ENCODE results near the gene PTPRN2. TPM values are rescaled to one million over a fixed set of nuclear protein-coding genes. Genes with fewer than 3 reads are reported as not detected.
A peak's percentile ranks its signal among the peaks of the same experiment; 100 is the strongest.

Gene PTPRN2
- polyA plus RNA-seq, 1 of the 3 experiments (the other 2 are of a cell fraction) = 4.0 TPM

DNA sequence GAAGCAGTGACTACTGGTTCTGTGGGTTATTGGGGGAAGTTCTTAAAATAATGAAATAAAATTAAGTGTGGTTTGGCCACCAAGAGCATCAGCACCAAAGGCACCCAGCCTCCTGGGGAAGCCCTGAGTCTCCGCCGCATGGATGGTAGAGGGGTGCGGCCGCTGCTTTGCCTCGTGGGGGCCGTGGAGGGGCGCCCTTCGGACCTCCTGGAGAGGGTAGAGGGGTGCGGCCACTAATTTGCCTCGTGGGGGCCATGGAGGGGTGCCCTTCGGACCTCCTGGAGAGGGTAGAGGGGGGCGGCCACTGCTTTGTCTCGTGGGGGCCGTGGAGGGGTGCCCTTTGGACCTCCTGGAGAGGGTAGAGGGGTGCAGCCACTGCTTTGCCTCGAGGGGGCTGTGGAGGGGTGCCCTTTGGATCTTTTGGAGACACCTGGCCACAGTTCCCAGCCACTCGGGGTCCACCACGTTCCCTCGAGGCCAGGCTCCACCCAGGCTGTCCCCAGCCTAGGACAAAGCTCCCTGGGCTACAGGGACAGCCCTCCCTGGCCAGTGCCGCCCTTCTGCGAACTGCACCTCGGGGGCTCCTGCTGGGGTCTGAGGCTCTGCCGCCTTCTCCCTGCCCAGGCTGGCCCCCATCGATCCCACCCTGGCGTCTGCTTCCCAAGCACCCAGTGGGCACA, 535.1 kb downstream of the PTPRN2 start:
- Histone ChIP-seq H3K9ac (no peak overlapping the region), H3F3A (replicated peaks; ENCODE audit: insufficient read depth) (no peaks in the 10 kb centered on the region), H3K4me3 (ENCODE audit: low read depth in 2 of 2, low read length in 1 of 2) (no peak overlapping the region), H3K27ac (ENCODE audit: low read depth in 2 of 2, low read length in 1 of 2) (no peak overlapping the region; a peak in 1 of 4 replicates), H3K79me2 (ENCODE audit: insufficient read depth) (no peaks in the 10 kb centered on the region), H3K36me3 (replicated peaks in 1 of 2; ENCODE audit: control insufficient read depth in 1 of 2, insufficient read depth in 2 of 2, low read length in 1 of 2) (no peaks in the 10 kb centered on the region), H3K9me3 (peaks cover 4% of the 10 kb centered on the region; the same call in 1 of the 2 replicates), H2AFZ (ENCODE audit: low read depth) (no peak overlapping the region), H3K4me1 (ENCODE audit: control insufficient read depth in 1 of 2, insufficient read depth in 2 of 2, low read depth in 1 of 2, low read length in 1 of 2) (peaks cover 0 to 18% of the 10 kb centered on the region in 2 experiments; a peak in 1 of 4 replicates), H4K20me1 (ENCODE audit: insufficient read depth) (no peaks in the 10 kb centered on the region), H3K4me2 (no peak overlapping the region), H3K27me3 (ENCODE audit: insufficient read depth) (no peaks in the 10 kb centered on the region), H3K9me2 (no peaks in the 10 kb centered on the region)
- 49% methylated on average over 21 of the region's 24 CpGs for WGBS (ENCODE audit: low lambda C conversion rate)
- ChIA-PET CTCF (interaction anchor here (0.7 kb wide), 1 partner anchor 355 kb away, joined by 3 read pairs; no protein-coding TSS in a partner anchor), POLR2A (no interaction called here)
- no peak for DNase-seq
- TF ChIP-seq RXRA (IDR thresholded peaks at IDR 0.05; ENCODE audit: borderline replicate concordance, low read depth) = no peak
- no peak for TF ChIP-seq ELF1 (IDR thresholded peaks at IDR 0.05)
- TF ChIP-seq POLR2AphosphoS5 (IDR thresholded peaks at IDR 0.05; ENCODE audit: low read depth, low read length) = no peak
- TF ChIP-seq SIN3A (IDR thresholded peaks at IDR 0.05; ENCODE audit: borderline replicate concordance, low read depth, low read length) = no peak
- TF ChIP-seq NRF1 (IDR thresholded peaks at IDR 0.05; ENCODE audit: low read depth, low read length) = no peak
- TF ChIP-seq CHD2 (IDR thresholded peaks at IDR 0.05; ENCODE audit: low read length, partially characterized antibody) = no peak
- TF ChIP-seq GATA2 (CRISPR knock-in tag; IDR thresholded peaks at IDR 0.05) = no peak
- no peak for TF ChIP-seq JUND (IDR thresholded peaks at IDR 0.05)
- no peak for TF ChIP-seq MEF2A (IDR thresholded peaks at IDR 0.05; ENCODE audit: borderline replicate concordance, low read depth)

DNA sequence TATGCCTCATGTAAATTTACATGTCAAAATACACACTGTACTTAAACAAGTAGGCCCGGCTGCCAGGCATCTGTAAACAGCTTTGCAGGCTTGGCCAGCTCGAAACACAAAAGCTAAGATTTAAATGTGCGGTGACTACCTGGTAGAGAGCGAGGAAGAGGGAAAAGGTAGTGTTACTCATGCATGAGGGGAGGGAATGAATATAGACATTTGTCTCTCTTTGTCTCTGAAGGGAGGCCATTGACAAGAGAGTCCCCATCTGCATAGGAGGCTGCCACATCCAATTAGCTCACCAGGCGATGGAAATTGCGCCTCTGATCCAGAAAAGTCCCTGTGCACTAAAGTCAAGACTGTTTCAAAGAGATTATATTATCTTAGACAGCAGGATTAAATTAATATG, 535.8 kb downstream of the PTPRN2 start:
- Histone ChIP-seq H3K27ac (ENCODE audit: low read depth in 2 of 2, low read length in 1 of 2) (peak overlapping the region in 1 of 2 experiments; percentile 31; a peak in 1 of 4 replicates), H3K27me3 (ENCODE audit: insufficient read depth) (no peaks in the 10 kb centered on the region), H3F3A (replicated peaks; ENCODE audit: insufficient read depth) (no peaks in the 10 kb centered on the region), H3K9me3 (peaks cover 4% of the 10 kb centered on the region; the same call in 1 of the 2 replicates), H3K9me2 (no peaks in the 10 kb centered on the region), H3K4me3 (ENCODE audit: low read depth in 2 of 2, low read length in 1 of 2) (no peak overlapping the region), H3K4me1 (ENCODE audit: control insufficient read depth in 1 of 2, insufficient read depth in 2 of 2, low read depth in 1 of 2, low read length in 1 of 2) (peaks cover 0 to 18% of the 10 kb centered on the region in 2 experiments; a peak in 1 of 4 replicates), H2AFZ (ENCODE audit: low read depth) (no peak overlapping the region), H3K9ac (no peak overlapping the region), H3K36me3 (replicated peaks in 1 of 2; ENCODE audit: control insufficient read depth in 1 of 2, insufficient read depth in 2 of 2, low read length in 1 of 2) (no peaks in the 10 kb centered on the region), H3K79me2 (ENCODE audit: insufficient read depth) (no peaks in the 10 kb centered on the region), H3K4me2 (no peak overlapping the region), H4K20me1 (ENCODE audit: insufficient read depth) (no peaks in the 10 kb centered on the region)
- DNase-seq = no peak
- CTCF ChIA-PET = interaction anchor here (0.9 to 1.6 kb wide), 5 partner anchors 10 to 302 kb away, joined by 3 to 11 read pairs (median 3); no protein-coding TSS in a partner anchor
- 25% methylated on average over 6 of the region's 6 CpGs for WGBS (ENCODE audit: low lambda C conversion rate)
- POLR2A ChIA-PET = no interaction called here
- TF ChIP-seq TAF1 (IDR thresholded peaks at IDR 0.05; ENCODE audit: borderline replicate concordance, low read depth, low read length) = no peak
- TF ChIP-seq, protein P1, sequence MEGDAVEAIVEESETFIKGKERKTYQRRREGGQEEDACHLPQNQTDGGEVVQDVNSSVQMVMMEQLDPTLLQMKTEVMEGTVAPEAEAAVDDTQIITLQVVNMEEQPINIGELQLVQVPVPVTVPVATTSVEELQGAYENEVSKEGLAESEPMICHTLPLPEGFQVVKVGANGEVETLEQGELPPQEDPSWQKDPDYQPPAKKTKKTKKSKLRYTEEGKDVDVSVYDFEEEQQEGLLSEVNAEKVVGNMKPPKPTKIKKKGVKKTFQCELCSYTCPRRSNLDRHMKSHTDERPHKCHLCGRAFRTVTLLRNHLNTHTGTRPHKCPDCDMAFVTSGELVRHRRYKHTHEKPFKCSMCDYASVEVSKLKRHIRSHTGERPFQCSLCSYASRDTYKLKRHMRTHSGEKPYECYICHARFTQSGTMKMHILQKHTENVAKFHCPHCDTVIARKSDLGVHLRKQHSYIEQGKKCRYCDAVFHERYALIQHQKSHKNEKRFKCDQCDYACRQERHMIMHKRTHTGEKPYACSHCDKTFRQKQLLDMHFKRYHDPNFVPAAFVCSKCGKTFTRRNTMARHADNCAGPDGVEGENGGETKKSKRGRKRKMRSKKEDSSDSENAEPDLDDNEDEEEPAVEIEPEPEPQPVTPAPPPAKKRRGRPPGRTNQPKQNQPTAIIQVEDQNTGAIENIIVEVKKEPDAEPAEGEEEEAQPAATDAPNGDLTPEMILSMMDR (IDR thresholded peaks at IDR 0.05) = no peak
- no peak for TF ChIP-seq SMC3 (IDR thresholded peaks at IDR 0.05; ENCODE audit: low read depth, low read length)
- no peak for TF ChIP-seq GATA2 (CRISPR knock-in tag; IDR thresholded peaks at IDR 0.05)
- TF ChIP-seq TCF12 (IDR thresholded peaks at IDR 0.05) = no peak
- TF ChIP-seq JUND (IDR thresholded peaks at IDR 0.05) = no peak
- TF ChIP-seq MXI1 (IDR thresholded peaks at IDR 0.05; ENCODE audit: low read depth, low read length) = no peak
- no peak for TF ChIP-seq FOSL2 (IDR thresholded peaks at IDR 0.05; ENCODE audit: borderline replicate concordance, low read depth)
- TF ChIP-seq, protein P2, sequence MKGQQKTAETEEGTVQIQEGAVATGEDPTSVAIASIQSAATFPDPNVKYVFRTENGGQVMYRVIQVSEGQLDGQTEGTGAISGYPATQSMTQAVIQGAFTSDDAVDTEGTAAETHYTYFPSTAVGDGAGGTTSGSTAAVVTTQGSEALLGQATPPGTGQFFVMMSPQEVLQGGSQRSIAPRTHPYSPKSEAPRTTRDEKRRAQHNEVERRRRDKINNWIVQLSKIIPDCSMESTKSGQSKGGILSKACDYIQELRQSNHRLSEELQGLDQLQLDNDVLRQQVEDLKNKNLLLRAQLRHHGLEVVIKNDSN (IDR thresholded peaks at IDR 0.05; ENCODE audit: borderline replicate concordance, low read depth) = no peak
- no peak for TF ChIP-seq GABPA (IDR thresholded peaks at IDR 0.05; ENCODE audit: low read depth)
- TF ChIP-seq, protein P3, sequence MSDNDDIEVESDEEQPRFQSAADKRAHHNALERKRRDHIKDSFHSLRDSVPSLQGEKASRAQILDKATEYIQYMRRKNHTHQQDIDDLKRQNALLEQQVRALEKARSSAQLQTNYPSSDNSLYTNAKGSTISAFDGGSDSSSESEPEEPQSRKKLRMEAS (IDR thresholded peaks at IDR 0.05; ENCODE audit: low read depth) = no peak
- TF ChIP-seq, protein P4, sequence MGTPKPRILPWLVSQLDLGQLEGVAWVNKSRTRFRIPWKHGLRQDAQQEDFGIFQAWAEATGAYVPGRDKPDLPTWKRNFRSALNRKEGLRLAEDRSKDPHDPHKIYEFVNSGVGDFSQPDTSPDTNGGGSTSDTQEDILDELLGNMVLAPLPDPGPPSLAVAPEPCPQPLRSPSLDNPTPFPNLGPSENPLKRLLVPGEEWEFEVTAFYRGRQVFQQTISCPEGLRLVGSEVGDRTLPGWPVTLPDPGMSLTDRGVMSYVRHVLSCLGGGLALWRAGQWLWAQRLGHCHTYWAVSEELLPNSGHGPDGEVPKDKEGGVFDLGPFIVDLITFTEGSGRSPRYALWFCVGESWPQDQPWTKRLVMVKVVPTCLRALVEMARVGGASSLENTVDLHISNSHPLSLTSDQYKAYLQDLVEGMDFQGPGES (IDR thresholded peaks at IDR 0.05; ENCODE audit: low read depth, low read length) = no peak
- TF ChIP-seq YY1 (IDR thresholded peaks at IDR 0.05; ENCODE audit: low read depth) = no peak
- TF ChIP-seq POLR2AphosphoS5 (IDR thresholded peaks at IDR 0.05; ENCODE audit: low read depth, low read length) = no peak
- TF ChIP-seq MEF2A (IDR thresholded peaks at IDR 0.05; ENCODE audit: borderline replicate concordance, low read depth) = no peak
- TF ChIP-seq EZH2phosphoT487 (IDR thresholded peaks at IDR 0.05; ENCODE audit: borderline replicate concordance, low read depth) = no peak
- no peak for TF ChIP-seq RFX5 (IDR thresholded peaks at IDR 0.05; ENCODE audit: low read length)
- no peak for TF ChIP-seq RXRA (IDR thresholded peaks at IDR 0.05; ENCODE audit: borderline replicate concordance, low read depth)
